Astrocyte (in vitro differentiated cells and primary cell): ENCODE data around the gene RDH16. TPM values are rescaled to one million over a fixed set of nuclear protein-coding genes. Genes with fewer than 3 reads are reported as not detected.

Source experiments
- DNase-seq: peaks from one replicate; pipeline ENCODE4 v3.0.0-alpha.2; 2010; ENCODE audit warnings: low read depth
- FAIRE-seq: peaks from 2 replicates; lab custom pipeline; 2011; peaks lifted over from hg19 to GRCh38; lab: Jason Lieb, UNC
- H2AFZ ChIP-seq: 2 replicates; pipeline ENCODE4 v1.6.0; 2012; ENCODE audit warnings: low read depth, low read length, inconsistent platforms
- H3K27ac ChIP-seq: 2 replicates; pipeline ENCODE4 v1.5.1; 2011; ENCODE audit warnings: low read depth, low read length, inconsistent platforms
- H3K27me3 ChIP-seq: 2 replicates; pipeline ENCODE4 v1.6.0; 2011; ENCODE audit warnings: low read length, inconsistent platforms; ENCODE audit not compliant: insufficient read depth
- H3K36me3 ChIP-seq: 2 replicates; pipeline ENCODE4 v1.5.1; 2011; ENCODE audit warnings: low read length, inconsistent platforms; ENCODE audit not compliant: insufficient read depth
- H3K4me1 ChIP-seq: 2 replicates; pipeline ENCODE4 v1.5.1; 2011; ENCODE audit warnings: low read length, inconsistent platforms; ENCODE audit not compliant: insufficient read depth
- H3K4me2 ChIP-seq: 2 replicates; pipeline ENCODE4 v1.6.0; 2012; ENCODE audit warnings: low read length, inconsistent platforms
- H3K4me3 ChIP-seq: 2 replicates; pipeline ENCODE4 v1.5.1; 2011; ENCODE audit warnings: low read depth, mild to moderate bottlenecking, low read length, inconsistent platforms; ENCODE audit not compliant: insufficient read depth
- H3K79me2 ChIP-seq: 2 replicates; pipeline ENCODE4 v1.6.0; 2012; ENCODE audit warnings: mild to moderate bottlenecking, low read length, inconsistent platforms; ENCODE audit not compliant: insufficient read depth
- H3K9ac ChIP-seq: 2 replicates; pipeline ENCODE4 v1.6.0; 2012; ENCODE audit warnings: mild to moderate bottlenecking, low read length, inconsistent platforms
- H3K9me3 ChIP-seq: 2 replicates; pipeline ENCODE4 v1.5.1; 2012; ENCODE audit warnings: low read depth, mild to moderate bottlenecking, low read length, inconsistent platforms; ENCODE audit not compliant: insufficient read depth
- H4K20me1 ChIP-seq: 2 replicates; pipeline ENCODE4 v1.6.0; 2012; ENCODE audit warnings: low read length, inconsistent platforms; ENCODE audit not compliant: insufficient read depth
- H3K27ac Mint-ChIP-seq: one replicate; pipeline ENCODE4 v1.8.0; 2021; ENCODE audit warnings: mild to moderate bottlenecking, mixed read lengths; ENCODE audit not compliant: unreplicated experiment
- H3K27me3 Mint-ChIP-seq: one replicate; pipeline ENCODE4 v1.8.0; 2021; ENCODE audit warnings: low read depth, mixed read lengths; ENCODE audit not compliant: unreplicated experiment
- H3K36me3 Mint-ChIP-seq: one replicate; pipeline ENCODE4 v1.8.0; 2021; ENCODE audit warnings: low read depth, mixed read lengths; ENCODE audit not compliant: unreplicated experiment
- H3K4me1 Mint-ChIP-seq: one replicate; pipeline ENCODE4 v1.8.0; 2021; ENCODE audit warnings: low read depth, mixed read lengths; ENCODE audit not compliant: unreplicated experiment
- H3K4me3 Mint-ChIP-seq: one replicate; pipeline ENCODE4 v1.8.0; 2021; ENCODE audit warnings: mild to moderate bottlenecking, moderate library complexity, mixed read lengths; ENCODE audit not compliant: unreplicated experiment
- H3K9me3 Mint-ChIP-seq: one replicate; pipeline ENCODE4 v1.8.0; 2021; ENCODE audit warnings: mild to moderate bottlenecking, mixed read lengths; ENCODE audit not compliant: unreplicated experiment
- EZH2 ChIP-seq: IDR thresholded peaks from 2 replicates; pipeline ENCODE4 v1.6.1; 2012; ENCODE audit warnings: mild to moderate bottlenecking, low read length, inconsistent platforms; ENCODE audit not compliant: insufficient read depth
- total RNA-seq: library from RNA; stranded (reverse); gene quantifications from 2 replicates; pipeline ENCODE4 v1.2.1, GENCODE V29; 2021
- TF ChIP-seq, protein P1 (sequence below): IDR thresholded peaks from 2 replicates; pipeline ENCODE4 v1.5.1; 2011; ENCODE audit warnings: low read depth, mild to moderate bottlenecking, inconsistent platforms, low read length, moderate library complexity; ENCODE audit not compliant: insufficient read depth

Gene RDH16
- total RNA-seq, 1 donor from 2014 or later: 0.32 TPM

DNA sequence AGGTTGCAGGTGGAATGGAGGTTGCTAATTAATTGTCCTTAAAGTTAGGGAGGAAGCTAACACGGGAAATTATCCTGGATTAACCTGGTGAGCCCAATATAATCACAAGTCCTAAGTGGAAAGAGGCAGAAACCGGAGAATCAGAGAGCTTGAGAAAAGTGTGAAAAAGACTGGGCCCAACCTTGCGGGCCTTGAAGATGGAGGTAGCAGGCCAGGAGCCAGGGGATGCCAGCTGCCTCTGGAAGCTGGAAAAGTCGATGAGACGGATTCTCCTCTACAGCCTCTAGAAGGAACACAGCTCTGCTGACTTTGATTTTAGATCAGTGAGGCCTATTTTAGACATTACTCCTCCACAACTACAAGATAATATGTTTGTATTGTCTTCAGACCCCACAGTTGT is 25.3 kb downstream of the RDH16 start:
- H3K4me3 Mint-ChIP-seq: no peak overlapping the region
- no peaks in the 10 kb centered on the region for H3K79me2 ChIP-seq
- H3K27me3 Mint-ChIP-seq: peaks cover 29% of the 10 kb centered on the region
- H3K36me3 ChIP-seq: no peaks in the 10 kb centered on the region
- no peaks in the 10 kb centered on the region for H4K20me1 ChIP-seq
- H3K36me3 Mint-ChIP-seq: peaks cover 3% of the 10 kb centered on the region
- no peak overlapping the region for H3K4me3 ChIP-seq
- no peak overlapping the region for H3K9ac ChIP-seq
- no peak overlapping the region for H2AFZ ChIP-seq
- H3K27me3 ChIP-seq: peaks cover 4% of the 10 kb centered on the region
- FAIRE-seq (no peak), DNase-seq (no peak)
- H3K9me3 Mint-ChIP-seq: peaks cover 8% of the 10 kb centered on the region
- H3K4me1 ChIP-seq: no peaks in the 10 kb centered on the region
- H3K27ac Mint-ChIP-seq: no peak overlapping the region
- no peaks in the 10 kb centered on the region for H3K4me1 Mint-ChIP-seq
- H3K4me2 ChIP-seq: no peak overlapping the region
- H3K27ac ChIP-seq: no peak overlapping the region
- TF ChIP-seq, protein P1, sequence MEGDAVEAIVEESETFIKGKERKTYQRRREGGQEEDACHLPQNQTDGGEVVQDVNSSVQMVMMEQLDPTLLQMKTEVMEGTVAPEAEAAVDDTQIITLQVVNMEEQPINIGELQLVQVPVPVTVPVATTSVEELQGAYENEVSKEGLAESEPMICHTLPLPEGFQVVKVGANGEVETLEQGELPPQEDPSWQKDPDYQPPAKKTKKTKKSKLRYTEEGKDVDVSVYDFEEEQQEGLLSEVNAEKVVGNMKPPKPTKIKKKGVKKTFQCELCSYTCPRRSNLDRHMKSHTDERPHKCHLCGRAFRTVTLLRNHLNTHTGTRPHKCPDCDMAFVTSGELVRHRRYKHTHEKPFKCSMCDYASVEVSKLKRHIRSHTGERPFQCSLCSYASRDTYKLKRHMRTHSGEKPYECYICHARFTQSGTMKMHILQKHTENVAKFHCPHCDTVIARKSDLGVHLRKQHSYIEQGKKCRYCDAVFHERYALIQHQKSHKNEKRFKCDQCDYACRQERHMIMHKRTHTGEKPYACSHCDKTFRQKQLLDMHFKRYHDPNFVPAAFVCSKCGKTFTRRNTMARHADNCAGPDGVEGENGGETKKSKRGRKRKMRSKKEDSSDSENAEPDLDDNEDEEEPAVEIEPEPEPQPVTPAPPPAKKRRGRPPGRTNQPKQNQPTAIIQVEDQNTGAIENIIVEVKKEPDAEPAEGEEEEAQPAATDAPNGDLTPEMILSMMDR: no peak
- no peak for TF ChIP-seq EZH2
- H3K9me3 ChIP-seq: no peaks in the 10 kb centered on the region

DNA sequence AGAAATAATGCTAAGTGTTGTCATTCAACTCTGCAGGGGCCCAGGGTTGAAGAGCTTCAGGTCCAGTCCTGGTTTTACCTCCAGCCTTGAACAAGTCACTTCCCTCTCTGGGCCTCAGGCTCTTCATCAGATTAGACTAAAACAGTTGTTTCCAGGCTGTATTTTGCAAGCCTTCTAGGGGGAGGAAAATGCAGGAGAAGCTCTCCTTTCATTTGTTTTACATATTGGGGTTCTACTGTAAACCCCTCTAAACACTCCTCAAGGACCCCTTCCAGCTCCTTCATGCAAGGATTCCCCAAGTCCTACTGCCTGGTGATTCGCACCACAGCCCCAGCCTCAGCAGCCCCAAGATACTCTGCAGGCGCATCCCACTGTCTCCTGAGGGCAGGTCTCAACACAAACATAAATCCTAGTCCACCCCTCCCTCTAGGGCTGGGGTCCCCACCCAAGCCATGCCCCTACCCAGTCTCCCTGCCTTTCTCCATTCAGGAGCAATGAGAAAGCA is 25.9 kb downstream of the RDH16 start:
- Histone ChIP-seq H4K20me1 (no peaks in the 10 kb centered on the region), H3K27ac (no peak overlapping the region), H3K4me1 (no peaks in the 10 kb centered on the region), H3K27me3 (peaks cover 6% of the 10 kb centered on the region), H3K36me3 (no peaks in the 10 kb centered on the region), H3K9me3 (no peaks in the 10 kb centered on the region), H3K9ac (no peak overlapping the region), H3K79me2 (no peaks in the 10 kb centered on the region), H3K4me2 (no peak overlapping the region), H2AFZ (no peak overlapping the region), H3K4me3 (no peak overlapping the region)
- no peak for TF ChIP-seq EZH2
- TF ChIP-seq, protein P1: no peak
- H3K36me3 Mint-ChIP-seq: no peaks in the 10 kb centered on the region
- H3K4me1 Mint-ChIP-seq: no peaks in the 10 kb centered on the region
- H3K27ac Mint-ChIP-seq: no peak overlapping the region
- no peak overlapping the region for H3K4me3 Mint-ChIP-seq
- H3K9me3 Mint-ChIP-seq: peaks cover 8% of the 10 kb centered on the region
- H3K27me3 Mint-ChIP-seq: peaks cover 29% of the 10 kb centered on the region
- DNase-seq: peak; percentile 33
- FAIRE-seq: no peak

DNA sequence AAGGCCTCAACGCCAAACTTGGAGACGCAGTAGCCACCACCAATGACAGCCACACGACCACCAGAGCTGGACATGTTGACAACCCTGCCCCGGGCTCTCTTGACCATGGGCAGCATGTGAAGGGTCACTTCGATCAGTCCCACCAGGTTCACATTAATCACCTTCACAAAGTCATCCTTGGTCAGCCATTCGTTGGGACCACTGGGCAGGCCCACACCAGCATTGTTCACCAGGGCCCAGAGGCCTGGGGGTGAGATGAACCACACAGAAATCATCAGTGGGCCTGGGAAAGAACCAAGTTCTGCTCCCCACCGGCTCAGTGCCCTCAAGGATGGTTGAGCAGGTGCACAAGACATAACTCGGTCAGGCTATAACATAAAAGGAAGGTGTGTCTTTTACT is 27.2 kb downstream of the RDH16 start:
- H2AFZ ChIP-seq: no peak overlapping the region
- no peaks in the 10 kb centered on the region for H3K9me3 ChIP-seq
- no peaks in the 10 kb centered on the region for H3K4me1 Mint-ChIP-seq
- H4K20me1 ChIP-seq: no peaks in the 10 kb centered on the region
- H3K27me3 ChIP-seq: peaks cover 8% of the 10 kb centered on the region
- H3K9ac ChIP-seq: no peak overlapping the region
- H3K36me3 ChIP-seq: no peaks in the 10 kb centered on the region
- H3K27me3 Mint-ChIP-seq: peaks cover 37% of the 10 kb centered on the region
- no peak for TF ChIP-seq EZH2
- TF ChIP-seq, protein P1: no peak
- H3K79me2 ChIP-seq: no peaks in the 10 kb centered on the region
- no peak overlapping the region for H3K4me3 ChIP-seq
- H3K9me3 Mint-ChIP-seq: peaks cover 11% of the 10 kb centered on the region
- no peaks in the 10 kb centered on the region for H3K4me1 ChIP-seq
- no peak overlapping the region for H3K27ac ChIP-seq
- FAIRE-seq (no peak), DNase-seq (no peak)
- no peak overlapping the region for H3K27ac Mint-ChIP-seq
- no peak overlapping the region for H3K4me3 Mint-ChIP-seq
- H3K36me3 Mint-ChIP-seq: no peaks in the 10 kb centered on the region
- no peak overlapping the region for H3K4me2 ChIP-seq
